Mesothelial cell of epicardium (in vitro differentiated cells): ENCODE data around the gene RDH12. TPM values are rescaled to one million over a fixed set of nuclear protein-coding genes. Genes with fewer than 3 reads are reported as not detected.

ENCODE experiments used
- DNase-seq, 2 experiments: peaks; one replicate each; pipeline ENCODE4 v3.0.0; 2021; ENCODE audit warnings: low spot score in 2 of 2; ENCODE audit not compliant: unreplicated experiment in 2 of 2
- H3K27ac Mint-ChIP-seq: 2 replicates; pipeline ENCODE4 v1.8.0; 2021; ENCODE audit warnings: mixed read lengths
- H3K27me3 Mint-ChIP-seq: 2 replicates; pipeline ENCODE4 v1.8.0; 2021; ENCODE audit warnings: low read depth, mixed read lengths
- H3K36me3 Mint-ChIP-seq: 2 replicates; pipeline ENCODE4 v1.8.0; 2021; ENCODE audit warnings: mixed read lengths
- H3K4me1 Mint-ChIP-seq: 2 replicates; pipeline ENCODE4 v1.8.0; 2021; ENCODE audit warnings: mixed read lengths
- H3K4me3 Mint-ChIP-seq: 2 replicates; pipeline ENCODE4 v1.8.0; 2021; ENCODE audit warnings: mild to moderate bottlenecking, moderate library complexity, mixed read lengths
- H3K9me3 Mint-ChIP-seq: 2 replicates; pipeline ENCODE4 v1.8.0; 2021; ENCODE audit warnings: mixed read lengths
- CTCF ChIP-seq: fragments of 200-600 bp; sonication (generic); IDR thresholded peaks from one replicate; pipeline ENCODE4 v1.5.0; 2021; ENCODE audit warnings: antibody characterized with exemption; ENCODE audit not compliant: unreplicated experiment
- total RNA-seq: library from RNA; stranded (reverse); gene quantifications from 3 replicates; pipeline ENCODE4 v1.2.1, GENCODE V29; 2021

RDH12 gene
- total RNA-seq, 1 donor from 2014 or later, result not detected

- peaks cover 33% of the 10 kb centered on the region for H3K36me3 Mint-ChIP-seq
- H3K27ac Mint-ChIP-seq, result peak overlapping the region; percentile 27
- H3K4me1 Mint-ChIP-seq, result peaks cover 11% of the 10 kb centered on the region
- no peak overlapping the region for H3K4me3 Mint-ChIP-seq
- TF ChIP-seq CTCF, result no peak
- H3K27me3 Mint-ChIP-seq, result no peaks in the 10 kb centered on the region
- DNase-seq, result no peak
- H3K9me3 Mint-ChIP-seq, result no peaks in the 10 kb centered on the region
These were observed 63.6 kb downstream of the RDH12 start for GRCh38 chr14:67765192-67765834.

DNA sequence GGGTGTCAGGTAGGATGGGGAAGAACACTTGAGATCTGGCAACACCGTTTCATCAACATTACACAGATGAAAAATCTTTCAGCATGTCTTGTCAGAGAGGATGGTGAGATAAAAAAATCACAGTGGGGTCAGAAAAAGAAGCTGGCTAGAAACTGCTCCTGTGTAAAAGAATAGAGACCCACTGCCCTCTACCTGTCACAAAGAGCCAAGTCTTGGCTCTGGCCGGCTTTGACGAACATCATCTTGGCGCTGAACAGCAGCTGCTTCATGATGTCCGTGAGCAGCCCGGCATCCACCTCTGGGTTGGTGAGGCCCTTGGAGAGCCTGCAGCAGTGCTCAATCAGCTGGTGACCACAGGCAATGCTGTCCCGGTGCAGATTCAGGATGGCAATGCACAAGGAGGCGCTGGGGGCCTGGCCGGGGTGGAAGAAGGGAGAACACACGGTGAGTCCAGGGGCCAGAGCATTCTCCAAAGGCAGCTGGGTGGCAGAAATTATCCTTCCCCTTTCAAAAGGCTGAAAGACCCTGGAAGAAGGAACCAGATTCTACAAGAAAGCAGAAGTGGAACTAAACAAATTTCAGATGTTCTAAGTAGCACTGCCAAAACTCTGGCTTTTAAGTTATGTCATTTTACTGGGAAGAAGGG is 64.5 kb downstream of the RDH12 start:
- Mint-ChIP-seq H3K36me3 (peaks cover 35% of the 10 kb centered on the region), H3K4me3 (no peak overlapping the region), H3K9me3 (no peaks in the 10 kb centered on the region), H3K4me1 (peaks cover 11% of the 10 kb centered on the region), H3K27ac (peak overlapping the region; percentile 32), H3K27me3 (no peaks in the 10 kb centered on the region)
- no peak for DNase-seq
- TF ChIP-seq CTCF, result no peak

GRCh38 chr14:67768219-67768618 is 66.5 kb downstream of the RDH12 start:
- DNase-seq, result no peak
- Mint-ChIP-seq H3K9me3 (no peaks in the 10 kb centered on the region), H3K4me1 (peaks cover 11% of the 10 kb centered on the region), H3K27ac (no peak overlapping the region), H3K4me3 (no peak overlapping the region), H3K36me3 (peaks cover 50% of the 10 kb centered on the region), H3K27me3 (no peaks in the 10 kb centered on the region)
- no peak for TF ChIP-seq CTCF

DNA sequence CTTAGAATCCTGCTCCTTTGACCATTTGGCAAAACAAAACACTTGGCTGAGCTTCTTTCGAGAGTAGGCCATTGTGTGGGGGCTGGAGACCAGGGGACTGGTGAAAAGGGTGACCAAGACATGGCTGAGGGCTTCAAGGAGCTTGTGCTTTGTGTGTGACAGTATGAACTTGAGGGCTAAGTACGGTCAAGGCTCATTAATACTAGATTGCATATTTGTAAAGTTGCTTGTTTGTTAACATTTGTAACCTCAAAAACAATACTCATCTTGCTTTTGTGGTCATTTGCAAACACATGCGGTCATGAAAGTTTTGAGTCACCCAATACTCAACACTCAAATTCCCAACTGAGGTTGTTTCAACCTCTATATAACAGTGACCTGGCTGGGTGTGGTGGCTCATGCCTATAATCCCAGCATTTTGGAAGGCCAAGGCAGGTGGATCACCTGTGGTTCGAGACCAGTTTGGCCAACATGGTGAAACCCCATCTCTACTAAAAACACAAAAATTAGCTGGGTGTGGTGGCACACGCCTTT is 72.2 kb downstream of the RDH12 start:
- no peak for DNase-seq
- Mint-ChIP-seq H3K4me3 (no peak overlapping the region), H3K27me3 (no peaks in the 10 kb centered on the region), H3K9me3 (no peaks in the 10 kb centered on the region), H3K36me3 (peaks cover 57% of the 10 kb centered on the region), H3K27ac (no peak overlapping the region), H3K4me1 (no peaks in the 10 kb centered on the region)
- TF ChIP-seq CTCF, result no peak

DNA sequence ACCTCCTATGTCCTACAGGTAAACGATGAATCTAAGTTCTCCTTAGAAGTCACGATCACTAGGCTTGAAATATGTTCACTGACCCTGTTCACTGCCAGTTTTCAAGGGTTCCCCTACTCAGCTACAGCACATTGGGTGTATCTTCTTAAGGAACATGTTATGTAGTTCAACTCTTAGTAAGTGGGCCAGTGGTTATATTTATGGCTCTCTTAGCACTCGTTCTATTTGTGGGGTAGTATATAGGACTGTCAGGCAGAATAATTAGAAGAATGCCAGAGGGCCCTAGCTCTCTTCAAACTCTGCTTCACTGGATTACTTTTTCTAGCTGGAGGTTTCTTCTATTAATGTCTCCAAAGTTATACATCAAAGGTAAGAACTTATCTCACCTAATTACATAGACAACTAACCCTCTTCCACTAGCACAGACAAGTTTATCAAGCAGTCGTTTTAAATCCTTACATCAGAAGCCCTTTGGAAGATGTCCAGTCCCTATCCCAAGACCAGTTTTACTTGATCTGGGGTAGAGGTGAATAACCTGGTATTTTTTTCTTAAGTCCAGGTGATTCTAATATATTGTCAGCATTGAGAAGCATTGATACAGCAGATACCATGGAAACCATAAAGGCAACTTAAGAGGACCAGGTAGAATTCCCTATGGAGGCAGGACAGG is 75.1 kb downstream of the RDH12 start:
- no peak for DNase-seq
- Mint-ChIP-seq H3K27ac (no peak overlapping the region), H3K4me1 (no peaks in the 10 kb centered on the region), H3K4me3 (no peak overlapping the region), H3K9me3 (no peaks in the 10 kb centered on the region), H3K27me3 (no peaks in the 10 kb centered on the region), H3K36me3 (peaks cover 51% of the 10 kb centered on the region)
- TF ChIP-seq CTCF, result no peak
